NCI-H526 treated with DMSO at 0.1 percent for 48 hours (cell line): ENCODE results near the gene SCAPER.

Experiments used
- DNase-seq: peaks from one replicate; lab custom pipeline; 2025; lab: John Stamatoyannopoulos, UW

The SCAPER gene

DNA sequence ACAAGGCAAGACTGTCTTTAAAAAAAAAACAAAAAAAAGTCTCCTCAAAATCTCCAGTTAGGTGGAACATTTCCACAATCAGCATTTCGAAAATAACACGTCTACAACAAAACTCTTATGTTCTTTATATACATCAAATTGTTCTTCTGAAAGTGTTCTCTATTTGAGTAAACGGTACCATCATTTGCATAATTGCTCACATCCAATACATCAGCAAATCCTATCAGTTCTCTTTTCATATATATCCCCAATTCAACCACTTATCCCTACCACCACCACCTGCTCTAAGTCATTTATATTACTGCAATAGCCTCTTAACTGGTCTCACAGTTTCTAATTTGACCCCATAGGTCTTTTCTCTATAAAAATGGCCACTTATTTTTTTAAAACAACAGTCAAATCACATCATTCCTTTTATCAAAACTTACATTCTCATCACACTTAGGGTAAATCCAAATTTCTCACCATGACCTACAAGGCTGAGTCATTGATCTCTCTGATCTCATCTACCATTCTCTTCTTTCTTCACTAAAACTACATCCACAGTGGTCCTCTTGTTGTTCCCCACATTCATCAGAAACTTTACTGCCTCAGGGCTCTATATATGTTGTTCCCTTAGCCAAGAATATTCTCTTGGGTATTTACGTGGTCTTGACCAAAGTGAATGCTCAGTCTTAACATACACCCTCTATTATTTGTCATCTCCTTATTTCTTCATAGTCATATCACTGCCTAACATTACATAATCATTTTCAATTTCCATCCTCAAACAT is 237.0 kb downstream of the SCAPER start:
- no peak for DNase-seq

GRCh38 chr15:76664895-76665294 is 240.2 kb downstream of the SCAPER start:
- no peak for DNase-seq

GRCh38 chr15:76664411-76664810 is 240.7 kb downstream of the SCAPER start:
- DNase-seq: no peak

- DNase-seq: no peak
These were observed 241.6 kb downstream of the SCAPER start for GRCh38 chr15:76663529-76663928.

DNA sequence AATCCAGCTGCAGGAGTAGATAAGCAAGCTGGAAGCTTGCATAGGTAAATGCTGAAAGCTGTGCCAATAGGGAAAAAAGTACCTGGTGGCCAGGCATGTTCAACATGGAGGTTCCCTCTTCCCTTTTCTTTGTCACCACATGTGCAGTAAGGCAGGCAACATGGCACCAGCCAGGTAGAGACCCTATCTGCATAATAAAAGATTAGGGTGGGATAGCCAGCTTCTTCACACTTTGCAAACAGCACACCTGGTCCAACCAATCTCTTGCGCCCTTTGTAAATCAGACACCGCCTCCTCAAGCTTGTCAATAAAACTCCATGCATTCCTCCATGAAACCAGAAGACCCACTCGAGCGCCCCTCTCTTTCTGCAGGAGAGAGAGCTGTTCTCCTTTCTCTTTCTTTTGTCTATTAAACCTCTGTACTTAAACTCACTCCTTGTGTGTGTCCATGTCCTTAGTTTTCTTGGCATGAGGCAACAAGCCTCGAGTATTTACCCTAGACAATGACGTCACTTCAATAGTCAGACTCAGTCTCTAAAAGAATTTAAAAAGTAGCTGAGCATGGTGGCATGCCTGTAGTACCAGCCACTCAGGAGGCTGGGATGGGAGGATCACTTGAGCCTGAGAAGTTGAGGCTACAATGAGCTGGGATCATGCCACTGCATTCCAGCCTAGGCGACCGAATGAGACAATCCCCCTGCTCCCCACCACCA is 256.3 kb downstream of the SCAPER start:
- DNase-seq: no peak

- no peak for DNase-seq
These were observed 257.5 kb downstream of the SCAPER start for GRCh38 chr15:76647612-76648011.

DNA sequence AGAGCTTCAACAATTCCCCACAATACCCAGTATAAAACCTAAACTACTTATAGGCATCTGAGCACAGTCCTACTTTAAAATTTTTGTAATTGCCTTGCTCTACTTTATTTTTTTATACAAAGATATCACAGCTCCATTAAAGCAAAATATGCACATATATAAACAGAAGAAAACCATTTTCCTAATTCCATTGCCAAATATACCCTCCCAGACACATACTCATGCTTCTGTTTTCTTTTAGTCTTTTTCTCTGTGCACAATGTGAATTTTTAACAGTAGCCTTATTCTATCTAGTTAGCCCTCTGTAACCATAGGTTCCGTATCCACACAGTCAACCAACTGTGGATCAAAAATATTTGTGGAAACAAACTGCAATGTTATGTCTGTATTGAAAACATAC is 260.5 kb downstream of the SCAPER start:
- DNase-seq: no peak

GRCh38 chr15:76642671-76643070 is 262.5 kb downstream of the SCAPER start:
- no peak for DNase-seq

GRCh38 chr15:76637166-76637565 is 268.0 kb downstream of the SCAPER start:
- no peak for DNase-seq

DNA sequence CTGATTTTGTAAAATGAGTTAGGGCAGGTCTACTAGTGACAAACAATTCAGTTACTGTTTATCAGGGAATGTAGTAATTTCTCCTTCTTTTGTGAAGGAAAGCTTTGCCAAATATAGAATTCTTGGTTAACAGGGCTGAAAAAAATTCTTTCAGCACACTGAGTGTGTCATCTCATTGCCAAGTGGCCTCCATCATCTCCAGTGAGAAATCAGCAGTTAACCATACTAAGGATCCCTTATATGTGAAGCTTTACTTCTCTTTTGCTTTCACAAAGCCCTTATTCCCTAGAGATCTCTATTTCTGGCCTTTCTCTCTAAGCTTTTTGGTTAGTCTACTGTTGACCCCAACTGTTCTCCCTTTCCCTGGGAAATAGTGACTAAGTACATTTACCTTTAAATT is 269.1 kb downstream of the SCAPER start:
- no peak for DNase-seq

GRCh38 chr15:76626611-76627010 is 278.5 kb downstream of the SCAPER start:
- DNase-seq: no peak

DNA sequence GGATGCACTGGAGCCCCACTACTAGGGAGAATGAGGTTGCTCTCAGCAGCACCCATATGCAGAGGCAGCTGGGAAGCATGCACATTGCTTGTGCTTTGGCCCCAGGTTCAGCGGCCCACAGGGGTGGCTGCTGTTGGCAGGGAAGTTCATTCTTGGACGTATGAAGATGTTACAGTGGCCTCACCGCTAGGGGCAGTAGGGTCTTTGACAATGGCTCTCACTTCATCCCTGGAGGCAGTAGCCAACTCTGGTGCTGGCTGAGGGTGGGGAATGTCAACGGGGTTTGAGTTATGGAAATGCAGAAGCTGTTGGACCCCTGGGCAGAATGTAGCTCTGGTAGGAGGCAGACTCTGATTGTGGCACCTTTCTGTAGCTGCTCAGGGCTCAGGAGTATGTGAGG is 279.9 kb downstream of the SCAPER start:
- DNase-seq: no peak

DNA sequence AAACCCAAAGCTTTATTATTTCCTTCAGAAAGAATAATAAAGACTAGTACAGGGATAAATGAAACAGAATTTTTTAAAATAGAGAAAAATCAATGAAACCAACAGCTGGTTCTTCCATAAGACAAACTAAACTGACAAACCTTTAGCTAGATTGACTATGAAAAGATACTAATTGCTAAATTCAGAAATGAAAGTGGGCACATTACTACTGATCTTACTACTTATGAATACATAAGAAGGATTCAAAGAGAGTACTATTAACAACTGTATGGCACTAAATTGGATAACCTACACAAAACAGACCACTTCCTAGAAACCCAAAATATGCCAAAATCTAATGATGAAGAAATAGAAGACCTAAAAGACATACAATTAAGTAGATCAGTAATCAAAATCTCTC is 290.4 kb downstream of the SCAPER start:
- no peak for DNase-seq

DNA sequence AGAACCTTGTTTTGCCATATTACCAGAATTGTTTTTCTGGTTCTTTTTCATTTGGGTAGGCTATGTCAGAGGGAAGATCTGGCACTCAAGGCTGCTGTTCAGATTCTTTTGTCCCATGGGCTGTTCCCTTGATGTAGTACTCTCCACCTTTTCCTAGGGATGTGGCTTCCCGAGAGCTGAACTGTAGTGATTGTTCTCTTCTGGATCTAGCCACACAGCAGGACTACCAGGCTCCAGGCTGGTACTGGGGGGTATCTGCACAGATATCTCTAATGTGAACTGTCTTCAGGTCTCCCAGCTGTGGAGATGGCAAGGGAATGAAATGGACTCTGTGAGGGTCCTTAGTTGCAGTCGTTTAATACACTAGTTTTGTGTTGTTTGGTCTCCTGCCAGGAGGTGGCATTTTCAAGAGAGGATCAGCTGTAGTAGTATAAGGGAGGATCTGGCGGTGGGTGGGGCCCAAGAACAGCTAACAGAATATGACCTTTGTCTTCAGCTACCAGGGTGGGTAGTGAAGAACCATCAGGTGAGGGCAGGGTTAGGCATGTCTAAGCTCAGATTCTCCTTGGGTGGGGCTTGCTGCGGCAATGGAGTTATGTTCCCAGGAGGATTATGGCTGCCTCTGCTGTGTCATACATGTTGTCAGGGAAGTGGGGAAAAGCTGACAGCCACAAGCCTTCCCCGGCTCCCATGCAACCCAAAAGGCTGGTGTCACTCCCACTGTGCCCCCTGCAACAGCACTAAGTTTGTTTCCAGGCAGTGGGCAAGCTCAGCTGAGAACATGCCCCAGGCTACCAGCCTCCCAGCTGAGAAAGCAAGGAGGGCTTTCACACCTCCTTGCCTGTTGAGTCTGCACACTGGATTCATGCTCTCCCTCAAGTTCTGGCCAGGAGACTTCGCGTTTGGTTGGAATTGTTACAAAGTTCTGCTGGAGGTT is 316.1 kb downstream of the SCAPER start:
- no peak for DNase-seq

DNA sequence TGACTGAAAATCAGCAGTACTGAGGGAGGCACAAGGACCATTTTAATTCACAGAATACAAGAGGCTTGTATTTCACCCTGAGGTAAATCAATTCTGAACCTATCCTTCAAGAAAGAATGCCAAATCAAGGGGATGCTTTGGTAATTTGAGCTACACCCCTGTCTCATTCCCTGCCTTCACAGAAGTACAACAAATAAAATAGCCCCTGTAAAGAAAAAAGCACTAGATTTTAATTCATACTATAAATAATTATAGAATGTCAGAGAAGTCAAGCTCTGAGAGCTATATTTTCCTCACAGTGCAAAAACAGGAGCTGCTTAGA is 319.6 kb downstream of the SCAPER start:
- no peak for DNase-seq

DNA sequence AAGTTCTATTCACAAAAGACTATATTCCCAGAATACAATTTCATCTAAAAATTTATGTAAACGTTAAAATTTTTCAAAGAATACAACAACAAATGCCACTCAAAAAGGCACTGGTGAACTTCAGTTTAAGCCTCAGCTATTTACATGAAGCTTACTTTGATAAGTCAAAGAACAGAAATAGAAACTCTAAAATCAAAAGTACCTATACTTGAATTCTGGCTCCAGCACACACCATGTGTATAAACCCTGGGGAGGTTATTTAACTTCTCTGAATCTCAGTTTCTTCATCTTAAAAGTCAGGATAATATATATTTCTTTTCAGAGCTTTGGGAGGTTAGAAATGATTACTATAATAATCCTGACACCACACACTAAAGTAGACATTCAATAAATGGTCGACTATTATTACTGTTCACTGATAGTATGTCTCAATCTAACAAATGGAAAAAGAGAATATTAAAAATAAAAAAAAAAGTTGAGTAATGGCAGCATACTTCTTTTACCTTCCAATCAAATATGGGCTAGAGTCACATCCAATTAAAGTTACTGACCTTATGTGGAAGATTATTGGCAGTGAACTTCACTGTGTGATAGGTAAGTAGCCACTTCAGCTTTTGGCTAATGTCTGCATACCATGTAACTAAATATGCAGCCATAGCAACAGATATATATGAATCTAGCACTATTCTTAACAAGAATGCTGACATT is 320.1 kb downstream of the SCAPER start:
- no peak for DNase-seq

DNA sequence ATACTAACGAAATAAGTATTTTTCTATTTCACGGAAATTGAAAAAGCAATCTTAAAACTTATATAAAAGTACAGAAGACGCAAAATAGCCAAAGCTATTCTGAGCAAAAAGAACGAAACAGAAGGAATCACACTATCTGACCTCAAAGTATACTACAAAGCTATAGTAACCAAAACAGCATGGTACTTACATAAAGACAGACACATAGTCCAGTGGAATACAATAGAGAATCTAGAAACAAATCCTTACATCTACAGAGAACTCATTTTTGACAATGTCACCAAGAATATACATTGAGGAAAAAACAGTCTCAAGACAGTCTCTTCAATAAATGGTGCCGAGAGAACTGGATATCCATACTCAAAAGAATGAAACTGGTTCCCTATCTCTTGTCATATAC is 322.6 kb downstream of the SCAPER start:
- DNase-seq: no peak

DNA sequence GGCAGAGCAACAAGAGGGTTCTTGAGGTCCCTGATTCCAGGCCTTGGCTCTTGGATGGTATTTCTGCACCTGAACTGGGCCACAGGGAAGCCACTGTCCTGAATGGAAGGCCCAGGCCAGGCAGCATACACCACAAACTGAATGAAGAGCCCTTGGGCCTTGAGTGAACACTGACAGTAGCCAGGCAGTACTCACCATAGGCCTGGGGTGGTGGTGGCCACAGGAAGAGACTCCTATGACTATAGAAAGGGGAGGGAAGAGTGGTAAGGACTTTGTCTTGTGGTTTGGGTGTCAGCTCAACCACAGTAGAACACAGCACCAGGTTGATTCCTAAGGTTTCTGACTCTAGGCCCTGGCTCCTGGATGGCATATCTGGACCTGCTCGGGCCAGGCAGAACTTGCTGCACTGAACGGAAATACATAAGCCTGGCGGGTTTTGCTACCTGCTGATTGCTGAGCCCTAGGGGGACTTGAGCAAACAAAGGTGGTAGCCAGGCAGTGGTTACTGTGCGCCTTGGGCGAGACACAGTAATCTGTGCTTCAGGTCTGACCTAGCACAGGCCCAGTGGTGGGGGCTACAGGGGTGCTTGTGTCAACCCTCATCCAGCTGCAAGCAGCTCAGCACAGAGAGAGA is 327.1 kb downstream of the SCAPER start:
- DNase-seq: no peak

DNA sequence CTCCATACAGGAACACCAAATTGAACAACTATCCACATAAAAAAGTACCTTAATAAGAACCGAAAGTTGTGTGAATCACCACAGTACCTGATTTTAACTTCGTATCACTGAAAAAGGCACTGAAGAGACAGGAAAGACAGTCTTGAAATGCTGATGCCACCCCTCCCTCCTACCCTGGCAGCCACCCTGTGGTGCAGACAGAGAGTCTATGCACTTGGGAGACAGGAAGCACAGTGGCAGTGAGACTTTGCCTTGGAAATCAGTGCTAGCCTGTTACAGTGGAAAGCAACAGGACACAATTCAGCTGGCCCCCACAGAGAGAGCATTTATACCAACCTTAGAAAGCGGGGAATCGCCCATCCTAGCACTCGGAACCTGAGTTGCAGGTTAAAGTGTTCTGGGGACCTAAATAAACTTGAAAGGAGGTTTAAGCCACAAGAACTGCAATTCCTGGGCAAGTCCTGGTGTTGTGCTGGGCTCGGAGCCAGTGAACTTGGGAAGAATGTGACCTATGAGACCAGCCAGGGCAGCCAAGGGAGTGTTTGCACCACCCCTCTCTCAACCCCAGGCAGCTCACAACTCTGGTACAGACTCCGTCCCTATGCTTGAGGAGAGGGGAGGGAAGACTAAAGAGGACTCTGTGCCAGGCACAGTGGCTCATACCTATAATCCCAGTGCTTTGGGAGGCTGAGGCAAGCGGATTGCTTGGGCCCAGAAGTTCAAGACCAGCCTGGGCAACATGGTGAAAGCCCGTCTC is 328.4 kb downstream of the SCAPER start:
- DNase-seq: no peak

DNA sequence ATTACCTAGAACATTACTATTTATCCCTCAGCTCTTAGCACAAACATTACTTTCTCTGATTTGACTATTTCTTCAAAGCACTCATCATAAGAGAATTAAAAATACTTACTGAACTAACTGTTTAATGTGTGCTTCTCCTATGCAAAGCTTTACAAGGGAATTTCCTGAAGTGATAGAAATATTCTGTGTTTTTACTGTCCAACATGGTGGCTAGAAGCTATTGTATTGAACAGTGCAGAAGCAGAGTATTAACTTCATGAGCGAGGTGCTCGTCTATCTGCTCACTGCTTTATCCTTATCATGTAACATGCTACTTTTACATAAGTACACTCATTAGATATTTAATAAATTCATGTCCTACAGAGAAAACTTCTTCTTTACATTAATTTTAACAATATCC is 329.5 kb downstream of the SCAPER start:
- no peak for DNase-seq

DNA sequence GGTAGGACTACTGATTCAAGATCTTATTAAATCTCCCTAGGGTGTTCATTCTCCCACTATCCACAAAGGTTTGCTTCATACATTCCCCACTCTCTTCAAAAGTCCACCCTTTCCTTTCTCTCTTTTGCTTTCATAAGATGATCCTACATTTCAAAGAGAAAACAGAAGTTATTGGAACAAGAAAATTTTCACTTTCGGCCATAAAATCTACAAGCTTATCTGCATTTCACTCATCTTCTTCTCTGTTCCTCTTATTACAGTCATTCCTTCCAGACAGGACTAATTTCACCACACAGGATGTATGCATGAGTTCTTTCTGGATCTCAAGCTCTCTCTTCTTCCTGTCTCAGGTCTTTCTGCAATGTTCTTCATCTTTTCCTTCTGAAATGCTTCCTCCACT is 329.9 kb downstream of the SCAPER start:
- DNase-seq: no peak
